ENCODE data around the gene KLHL33.

The KLHL33 gene

GRCh38 chr14:20472536-20473169 is 36.7 kb upstream of the KLHL33 start:
- DNase-seq (ENCODE audit: low read depth, low spot score) = no peak
- no peak overlapping the region for H3K4me3 ChIP-seq (ENCODE audit: low read depth, low read length)
- CTCF ChIA-PET = interaction anchor here (1.0 to 1.5 kb wide), 3 partner anchors 14 to 143 kb away, joined by 3 to 4 read pairs (median 4); no protein-coding TSS in a partner anchor
- POLR2A ChIA-PET = no interaction called here
- no peak for TF ChIP-seq CTCF (IDR thresholded peaks at IDR 0.05; ENCODE audit: insufficient read depth, low read length, missing control alignments)

- peak overlapping the region; percentile 94 for H3K4me3 ChIP-seq (ENCODE audit: low read depth, low read length)
- ChIA-PET CTCF (interaction anchor here (1.3 kb wide), 2 partner anchors 55 to 135 kb away, joined by 4 to 6 read pairs; no protein-coding TSS in a partner anchor), POLR2A (interaction anchor here (1.1 to 1.6 kb wide), 4 partner anchors 9 to 62 kb away, joined by 3 to 14 read pairs (median 8); partner anchors contain the start of gene PIP4P1)
- TF ChIP-seq CTCF (IDR thresholded peaks at IDR 0.05; ENCODE audit: insufficient read depth, low read length, missing control alignments) = no peak
- no peak for DNase-seq (ENCODE audit: low read depth, low spot score)
These were observed 34.6 kb upstream of the KLHL33 start for GRCh38 chr14:20470603-20470901.

- DNase-seq (ENCODE audit: low read depth, low spot score) = no peak
- H3K4me3 ChIP-seq (ENCODE audit: low read depth, low read length) = peak overlapping the region; percentile 94
- TF ChIP-seq CTCF (IDR thresholded peaks at IDR 0.05; ENCODE audit: insufficient read depth, low read length, missing control alignments) = no peak
- CTCF ChIA-PET = interaction anchor here (0.8 to 1.3 kb wide), 4 partner anchors 53 to 136 kb away, joined by 4 to 6 read pairs (median 4); no protein-coding TSS in a partner anchor
- POLR2A ChIA-PET = interaction anchor here (0.6 to 2.0 kb wide), 9 partner anchors 8 to 61 kb away, joined by 3 to 19 read pairs (median 5); partner anchors contain the start of genes APEX1, OSGEP, PIP4P1 and TEP1
These were observed 34.1 kb upstream of the KLHL33 start for GRCh38 chr14:20469890-20470602.

GRCh38 chr14:20469242-20469889 is 33.4 kb upstream of the KLHL33 start, which contains the start of gene PNP:
Gene PNP, plus strand, starts transcription at chr14:20469406. Its CDS starts 119 bp downstream, at chr14:20469525.
- CTCF ChIA-PET = interaction anchor here (0.8 to 1.3 kb wide), 4 partner anchors 52 to 136 kb away, joined by 4 to 6 read pairs (median 4); no protein-coding TSS in a partner anchor

GRCh38 chr14:20468764-20469241 is 32.8 kb upstream of the KLHL33 start:
- no peak for DNase-seq (ENCODE audit: low read depth, low spot score)
- CTCF ChIA-PET = interaction anchor here (2.1 kb wide), 1 partner anchor 53 kb away, joined by 7 read pairs; no protein-coding TSS in a partner anchor
- POLR2A ChIA-PET = interaction anchor here (0.9 to 2.0 kb wide), 3 partner anchors 7 to 60 kb away, joined by 3 to 19 read pairs (median 14); partner anchors contain the start of genes APEX1, OSGEP and PIP4P1
- no peak for TF ChIP-seq CTCF (IDR thresholded peaks at IDR 0.05; ENCODE audit: insufficient read depth, low read length, missing control alignments)
- peak overlapping the region; percentile 94 for H3K4me3 ChIP-seq (ENCODE audit: low read depth, low read length)

More at GRCh38 chr14:20469242-20469889, 33.4 kb upstream of the KLHL33 start, which contains the start of gene PNP:
- POLR2A ChIA-PET = interaction anchor here (0.6 to 2.0 kb wide), 10 partner anchors 8 to 61 kb away, joined by 3 to 19 read pairs (median 4); partner anchors contain the start of genes APEX1, OSGEP, PIP4P1 and TEP1
- no peak for DNase-seq (ENCODE audit: low read depth, low spot score)
- H3K4me3 ChIP-seq (ENCODE audit: low read depth, low read length) = peak within 1 kb of the TSS; percentile 94
- TF ChIP-seq CTCF (IDR thresholded peaks at IDR 0.05; ENCODE audit: insufficient read depth, low read length, missing control alignments) = no peak
